NCI-H345 (cell line): ENCODE results near the gene GDF3.
A peak's percentile ranks its signal among the peaks of the same experiment; 100 is the strongest.
"Not testable (repeated sequence)": the region's sequence is repeated elsewhere in the genome, so short reads cannot be mapped to it uniquely, and the experiment has no call there.

Source experiments
- DNase-seq: peaks from one replicate; lab custom pipeline; 2025; lab: John Stamatoyannopoulos, UW

The GDF3 gene

DNA sequence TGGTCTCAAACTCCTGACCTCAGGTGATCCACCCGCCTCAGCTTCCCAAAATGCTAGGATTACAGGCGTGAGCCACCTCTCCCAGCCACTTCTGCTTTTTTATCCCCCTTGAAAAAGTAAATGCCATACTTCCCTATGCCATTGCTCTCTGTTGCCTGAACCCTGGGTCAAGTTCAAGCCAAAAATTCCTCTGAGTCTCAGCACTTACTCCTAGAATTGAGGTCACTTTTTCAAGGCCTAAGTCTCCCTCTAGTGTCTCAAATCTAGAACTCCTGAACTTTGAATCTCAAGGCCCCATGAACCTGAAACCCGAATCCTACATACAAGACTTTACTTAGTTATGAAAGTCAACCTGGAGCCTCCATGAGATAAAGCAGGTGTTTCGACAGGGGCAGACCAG is 28.4 kb downstream of the GDF3 start:
- DNase-seq: no peak

DNA sequence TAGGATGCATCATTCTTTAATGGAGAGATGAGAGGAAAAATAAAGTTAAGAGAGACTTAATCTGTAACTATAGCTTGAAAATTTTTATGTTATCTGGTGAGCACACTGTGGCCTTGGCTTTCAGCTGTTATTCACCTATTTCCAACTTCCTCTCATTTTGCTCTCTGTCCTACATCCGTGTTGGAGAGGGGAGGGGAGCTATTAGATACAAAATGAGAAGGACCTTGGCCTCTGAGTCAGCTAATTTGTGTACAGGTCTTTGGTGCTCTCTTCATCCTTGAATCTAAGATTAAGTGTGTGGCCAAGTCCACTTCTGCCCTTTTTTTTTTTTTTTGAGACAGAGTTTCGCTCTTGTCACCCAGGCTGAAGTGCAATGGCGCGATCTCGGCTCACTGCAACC is 29.0 kb downstream of the GDF3 start:
- no peak for DNase-seq

DNA sequence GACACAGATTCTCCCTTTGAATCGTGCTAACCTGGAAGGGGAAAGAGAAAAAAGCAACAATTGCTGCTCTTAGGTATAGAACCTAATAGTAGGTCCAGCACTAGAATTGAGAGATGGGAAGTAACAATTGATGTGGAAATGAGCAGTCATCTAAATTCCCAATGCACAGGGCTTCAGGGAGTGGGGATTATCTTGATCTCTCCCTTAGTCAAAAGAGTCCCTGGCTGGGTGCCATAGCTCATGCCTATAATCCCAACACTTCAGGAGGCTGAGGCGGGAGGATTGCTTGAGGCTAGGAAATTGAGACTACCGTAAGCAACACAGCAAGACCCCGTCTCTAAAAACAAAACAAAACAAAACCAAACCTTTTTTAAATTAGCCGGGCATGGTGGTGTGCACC is 33.8 kb downstream of the GDF3 start:
- DNase-seq: no peak

DNA sequence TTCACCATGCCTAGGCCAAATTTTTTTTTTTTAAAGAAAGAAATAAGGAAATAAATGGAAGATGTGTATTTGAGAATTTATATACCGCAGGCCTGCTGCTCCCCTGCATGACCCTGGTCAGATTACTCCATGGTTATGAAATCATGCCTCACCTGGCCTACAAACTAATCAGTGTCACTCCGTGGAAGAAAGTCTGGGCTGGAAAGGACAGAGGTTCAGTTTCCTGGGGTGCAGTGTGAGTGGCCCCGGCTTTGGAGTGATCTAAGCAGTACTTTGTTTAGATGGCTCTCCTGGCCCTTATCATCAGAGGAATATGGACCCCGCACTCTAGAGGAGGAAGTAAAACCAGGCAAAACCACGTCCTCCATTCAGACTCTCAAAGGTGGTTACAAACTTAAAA is 39.5 kb downstream of the GDF3 start:
- DNase-seq: no peak

DNA sequence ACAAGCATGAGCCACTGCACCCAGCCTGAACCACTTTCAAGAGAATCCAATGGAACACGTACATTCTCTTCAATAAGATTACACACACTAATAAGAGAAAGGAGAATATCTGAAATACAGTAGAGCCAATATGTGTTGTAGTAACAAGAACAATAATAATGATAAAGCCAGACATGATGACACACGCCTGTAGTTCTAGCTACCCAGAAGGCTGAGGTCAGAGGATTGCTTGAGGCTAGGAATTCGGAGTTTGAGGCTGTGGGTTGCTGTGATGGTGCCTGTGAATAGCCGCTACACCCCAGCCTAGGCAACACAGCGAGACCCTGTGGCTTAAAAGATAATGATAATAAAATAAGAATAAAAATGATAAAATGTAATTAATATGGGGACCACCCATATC is 45.5 kb downstream of the GDF3 start:
- DNase-seq: no peak

DNA sequence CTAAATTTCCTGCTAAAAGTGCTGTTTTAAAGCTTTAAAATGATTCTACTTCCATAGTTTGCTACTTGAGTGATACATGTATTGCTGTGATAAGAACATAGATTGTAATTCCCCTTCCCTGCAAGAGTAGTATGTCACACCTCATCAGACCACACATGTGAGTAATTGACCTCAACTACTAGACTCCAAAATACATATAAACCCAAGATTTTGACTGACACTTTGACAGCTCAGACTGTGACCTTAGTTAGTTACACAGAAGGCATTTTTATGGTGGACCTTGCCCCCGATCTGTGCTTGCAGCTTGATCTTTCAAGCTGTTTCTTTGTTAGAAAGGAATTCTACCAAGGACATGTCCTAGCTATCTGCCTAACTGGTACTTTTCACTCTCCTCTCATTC is 48.5 kb downstream of the GDF3 start:
- DNase-seq: no peak

DNA sequence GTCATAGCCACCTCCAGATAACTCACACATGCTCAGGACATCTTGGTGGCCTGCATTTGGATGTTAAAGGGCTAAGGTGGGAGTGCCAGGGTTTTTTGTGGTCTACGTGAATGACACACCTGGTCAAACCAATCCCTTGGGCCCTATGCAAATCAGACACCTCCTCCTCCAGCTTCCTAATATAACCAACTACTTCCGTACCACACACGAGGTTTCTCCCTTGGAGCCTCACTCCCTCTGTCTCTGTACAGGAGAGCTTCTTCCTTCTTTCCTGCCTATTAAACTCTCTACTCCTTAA is 49.4 kb downstream of the GDF3 start:
- no peak for DNase-seq

DNA sequence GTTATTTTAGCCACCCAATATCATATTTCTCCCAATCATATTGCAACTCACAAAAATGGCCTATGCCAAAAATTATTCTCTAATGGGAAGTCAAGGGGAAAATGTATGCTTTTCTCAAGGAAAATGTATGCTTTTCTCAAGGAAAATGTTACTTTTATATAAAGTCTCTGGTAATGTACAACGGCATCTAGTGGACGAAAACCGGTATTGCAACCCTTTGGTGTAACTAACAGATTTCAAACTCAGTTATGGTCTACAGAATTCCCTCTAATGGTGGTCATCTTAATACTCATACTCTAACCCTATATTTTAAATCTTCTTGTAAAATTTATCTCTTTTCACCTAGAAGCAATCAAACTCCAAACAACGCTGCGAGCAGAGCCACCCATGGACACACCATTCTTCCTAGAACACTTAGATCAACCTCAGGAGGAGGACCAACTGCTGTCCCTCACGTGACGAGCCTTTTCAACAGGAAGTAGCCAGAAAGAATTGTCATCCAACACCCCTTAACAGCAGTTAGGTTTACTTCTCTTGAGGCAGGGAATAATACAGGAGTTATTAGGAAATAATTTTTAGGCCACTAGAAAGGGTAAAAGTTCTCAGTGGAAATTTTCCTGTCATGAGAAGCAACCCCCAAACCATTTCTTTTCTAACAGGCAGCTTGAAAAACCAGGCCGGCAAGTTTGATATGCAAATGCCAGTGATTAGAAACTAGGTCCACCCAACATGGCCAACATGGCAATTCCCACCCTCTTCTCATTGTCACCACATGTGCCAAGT is 50.0 kb downstream of the GDF3 start:
- peak; percentile 3 for DNase-seq

DNA sequence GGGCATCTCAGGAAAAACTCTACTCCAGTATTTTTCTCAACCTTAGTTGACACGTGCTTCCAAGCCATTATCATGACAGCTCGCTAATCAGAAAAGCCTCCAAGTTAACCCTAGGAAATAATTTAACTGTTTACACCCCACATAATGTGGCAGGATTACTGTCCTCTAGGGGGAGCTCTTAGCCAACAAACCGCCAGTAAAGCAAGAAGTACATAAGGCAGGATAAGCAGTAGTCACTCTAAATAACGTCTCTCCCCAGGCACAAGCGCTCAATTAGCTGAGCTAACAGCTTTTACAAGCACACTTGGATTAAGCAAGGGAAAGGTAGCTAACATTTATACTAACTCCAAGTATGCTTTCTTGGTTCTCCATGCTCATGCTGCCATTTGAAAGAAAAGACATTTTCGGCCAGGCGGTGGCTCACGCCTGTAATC is 52.7 kb downstream of the GDF3 start:
- DNase-seq: no peak

DNA sequence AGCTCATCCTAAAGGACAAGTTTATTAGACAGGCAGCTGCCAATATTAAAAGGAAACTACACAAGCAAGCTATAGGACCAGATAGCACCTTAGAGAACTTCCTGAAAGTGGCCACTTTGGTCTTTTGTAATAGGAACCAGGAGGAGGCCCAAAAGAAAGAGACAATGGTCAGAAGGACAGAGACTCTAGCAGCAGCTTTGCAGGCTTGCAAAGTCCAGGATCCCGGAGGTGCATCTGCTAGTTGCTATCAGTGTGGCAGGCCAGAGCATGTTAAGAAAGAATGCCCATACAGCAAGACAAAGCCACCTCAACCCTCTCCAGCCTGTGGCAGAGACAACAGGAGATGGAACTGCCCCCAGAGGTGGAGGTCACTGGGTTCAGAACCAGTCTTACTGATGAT is 53.3 kb downstream of the GDF3 start:
- DNase-seq: no peak

DNA sequence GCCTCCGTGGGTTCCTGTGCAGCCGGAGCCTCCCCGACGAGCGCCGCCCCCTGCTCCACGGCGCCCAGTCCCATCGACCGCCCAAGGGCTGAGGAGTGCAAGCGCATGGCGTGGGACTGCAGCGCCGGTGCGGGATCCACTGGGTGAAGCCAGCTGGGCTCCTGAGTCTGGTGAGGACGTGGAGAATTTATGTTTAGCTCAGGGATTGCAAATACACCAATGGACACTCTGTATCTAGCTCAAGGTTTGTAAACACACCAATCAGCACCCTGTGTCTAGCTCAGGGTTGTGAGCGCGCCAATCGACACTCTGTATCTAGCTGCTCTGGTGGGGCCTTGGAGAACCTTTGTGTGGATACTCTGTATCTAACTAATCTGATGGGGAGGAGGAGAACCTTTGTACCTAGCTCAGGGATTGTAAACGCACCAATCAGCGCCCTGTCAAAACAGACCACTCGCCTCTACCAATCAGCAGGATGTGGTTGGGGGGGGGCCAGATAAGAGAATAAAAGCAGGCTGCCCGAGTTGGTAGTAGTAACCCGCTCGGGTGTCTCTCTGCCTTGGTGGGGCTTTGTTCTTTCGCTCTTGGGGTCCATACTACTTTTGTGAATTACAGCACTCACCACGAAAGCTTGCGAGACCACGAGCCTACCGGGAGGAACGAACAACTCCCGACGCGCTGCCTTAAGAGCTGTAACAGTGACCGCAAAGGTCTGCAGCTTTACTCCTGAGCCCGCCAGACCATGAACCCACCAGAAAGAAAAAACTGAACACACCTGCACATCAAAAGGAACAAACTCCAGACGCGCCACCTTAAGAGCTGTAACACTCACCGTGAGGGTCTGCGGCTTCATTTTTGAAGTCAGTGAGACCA is 55.2 kb downstream of the GDF3 start:
- DNase-seq: not testable (repeated sequence)
